GM04503 (cell line): ENCODE measurements around the gene ADRA2A.
A peak's percentile ranks its signal among the peaks of the same experiment; 100 is the strongest.

Experiments
- DNase-seq: peaks from one replicate; pipeline ENCODE4 v3.0.0-alpha.2; 2012; ENCODE audit warnings: low read depth

Gene ADRA2A

GRCh38 chr10:111083222-111084095 lies 6.6 kb downstream of the ADRA2A start:
- DNase-seq: no peak

- peak; percentile 13 for DNase-seq
Measured at GRCh38 chr10:111084366-111085255, 7.8 kb downstream of the ADRA2A start.

- no peak for DNase-seq
Measured at GRCh38 chr10:111085690-111086353, 9.0 kb downstream of the ADRA2A start.

GRCh38 chr10:111086574-111086973 lies 9.7 kb downstream of the ADRA2A start:
- DNase-seq: no peak

GRCh38 chr10:111087331-111087756 lies 10.5 kb downstream of the ADRA2A start:
- no peak for DNase-seq

- no peak for DNase-seq
Measured at GRCh38 chr10:111087968-111088505, 11.2 kb downstream of the ADRA2A start.

- no peak for DNase-seq
Measured at GRCh38 chr10:111089293-111089692, 12.5 kb downstream of the ADRA2A start.

GRCh38 chr10:111091833-111092232 lies 15.0 kb downstream of the ADRA2A start:
- DNase-seq: no peak

GRCh38 chr10:111093741-111094380 lies 17.0 kb downstream of the ADRA2A start:
- peak; percentile 50 for DNase-seq

- no peak for DNase-seq
Measured at GRCh38 chr10:111098679-111099437, 22.0 kb downstream of the ADRA2A start.

- DNase-seq: no peak
Measured at GRCh38 chr10:111100198-111100597, 23.4 kb downstream of the ADRA2A start.

- DNase-seq: no peak
Measured at GRCh38 chr10:111101796-111102195, 25.0 kb downstream of the ADRA2A start.

GRCh38 chr10:111102359-111102837 lies 25.6 kb downstream of the ADRA2A start:
- DNase-seq: no peak

GRCh38 chr10:111103196-111103840 lies 26.5 kb downstream of the ADRA2A start:
- DNase-seq: no peak

- DNase-seq: no peak
Measured at GRCh38 chr10:111104811-111105210, 28.0 kb downstream of the ADRA2A start.

GRCh38 chr10:111106081-111106480 lies 29.3 kb downstream of the ADRA2A start:
- no peak for DNase-seq

GRCh38 chr10:111107023-111107422 lies 30.2 kb downstream of the ADRA2A start:
- no peak for DNase-seq

GRCh38 chr10:111107846-111108245 lies 31.0 kb downstream of the ADRA2A start:
- DNase-seq: no peak

- no peak for DNase-seq
Measured at GRCh38 chr10:111108441-111108840, 31.6 kb downstream of the ADRA2A start.
